Astrocyte (in vitro differentiated cells and primary cell): ENCODE measurements around the gene C5. TPM values are rescaled to one million over a fixed set of nuclear protein-coding genes. Genes with fewer than 3 reads are reported as not detected.
A peak's percentile ranks its signal among the peaks of the same experiment; 100 is the strongest.

Experiments
- DNase-seq: peaks from one replicate; pipeline ENCODE4 v3.0.0-alpha.2; 2010; ENCODE audit warnings: low read depth
- FAIRE-seq: peaks from 2 replicates; lab custom pipeline; 2011; peaks lifted over from hg19 to GRCh38; lab: Jason Lieb, UNC
- H2AFZ ChIP-seq: 2 replicates; pipeline ENCODE4 v1.6.0; 2012; ENCODE audit warnings: low read depth, low read length, inconsistent platforms
- H3K27ac ChIP-seq: 2 replicates; pipeline ENCODE4 v1.5.1; 2011; ENCODE audit warnings: low read depth, low read length, inconsistent platforms
- H3K27me3 ChIP-seq: 2 replicates; pipeline ENCODE4 v1.6.0; 2011; ENCODE audit warnings: low read length, inconsistent platforms; ENCODE audit not compliant: insufficient read depth
- H3K36me3 ChIP-seq: 2 replicates; pipeline ENCODE4 v1.5.1; 2011; ENCODE audit warnings: low read length, inconsistent platforms; ENCODE audit not compliant: insufficient read depth
- H3K4me1 ChIP-seq: 2 replicates; pipeline ENCODE4 v1.5.1; 2011; ENCODE audit warnings: low read length, inconsistent platforms; ENCODE audit not compliant: insufficient read depth
- H3K4me2 ChIP-seq: 2 replicates; pipeline ENCODE4 v1.6.0; 2012; ENCODE audit warnings: low read length, inconsistent platforms
- H3K4me3 ChIP-seq: 2 replicates; pipeline ENCODE4 v1.5.1; 2011; ENCODE audit warnings: low read depth, mild to moderate bottlenecking, low read length, inconsistent platforms; ENCODE audit not compliant: insufficient read depth
- H3K79me2 ChIP-seq: 2 replicates; pipeline ENCODE4 v1.6.0; 2012; ENCODE audit warnings: mild to moderate bottlenecking, low read length, inconsistent platforms; ENCODE audit not compliant: insufficient read depth
- H3K9ac ChIP-seq: 2 replicates; pipeline ENCODE4 v1.6.0; 2012; ENCODE audit warnings: mild to moderate bottlenecking, low read length, inconsistent platforms
- H3K9me3 ChIP-seq: 2 replicates; pipeline ENCODE4 v1.5.1; 2012; ENCODE audit warnings: low read depth, mild to moderate bottlenecking, low read length, inconsistent platforms; ENCODE audit not compliant: insufficient read depth
- H4K20me1 ChIP-seq: 2 replicates; pipeline ENCODE4 v1.6.0; 2012; ENCODE audit warnings: low read length, inconsistent platforms; ENCODE audit not compliant: insufficient read depth
- H3K27ac Mint-ChIP-seq: one replicate; pipeline ENCODE4 v1.8.0; 2021; ENCODE audit warnings: mild to moderate bottlenecking, mixed read lengths; ENCODE audit not compliant: unreplicated experiment
- H3K27me3 Mint-ChIP-seq: one replicate; pipeline ENCODE4 v1.8.0; 2021; ENCODE audit warnings: low read depth, mixed read lengths; ENCODE audit not compliant: unreplicated experiment
- H3K36me3 Mint-ChIP-seq: one replicate; pipeline ENCODE4 v1.8.0; 2021; ENCODE audit warnings: low read depth, mixed read lengths; ENCODE audit not compliant: unreplicated experiment
- H3K4me1 Mint-ChIP-seq: one replicate; pipeline ENCODE4 v1.8.0; 2021; ENCODE audit warnings: low read depth, mixed read lengths; ENCODE audit not compliant: unreplicated experiment
- H3K4me3 Mint-ChIP-seq: one replicate; pipeline ENCODE4 v1.8.0; 2021; ENCODE audit warnings: mild to moderate bottlenecking, moderate library complexity, mixed read lengths; ENCODE audit not compliant: unreplicated experiment
- H3K9me3 Mint-ChIP-seq: one replicate; pipeline ENCODE4 v1.8.0; 2021; ENCODE audit warnings: mild to moderate bottlenecking, mixed read lengths; ENCODE audit not compliant: unreplicated experiment
- CTCF ChIP-seq: IDR thresholded peaks from 2 replicates; pipeline ENCODE4 v1.5.1; 2011; ENCODE audit warnings: low read depth, mild to moderate bottlenecking, inconsistent platforms, low read length, moderate library complexity; ENCODE audit not compliant: insufficient read depth
- EZH2 ChIP-seq: IDR thresholded peaks from 2 replicates; pipeline ENCODE4 v1.6.1; 2012; ENCODE audit warnings: mild to moderate bottlenecking, low read length, inconsistent platforms; ENCODE audit not compliant: insufficient read depth
- total RNA-seq: library from RNA; stranded (reverse); gene quantifications from 2 replicates; pipeline ENCODE4 v1.2.1, GENCODE V29; 2021

The C5 gene
- total RNA-seq, 1 donor from 2014 or later: 1.1 TPM

- peaks cover 4% of the 10 kb centered on the region for H3K36me3 Mint-ChIP-seq
- Histone ChIP-seq H4K20me1 (no peaks in the 10 kb centered on the region), H3K4me2 (no peak overlapping the region), H3K27me3 (no peaks in the 10 kb centered on the region), H3K4me1 (no peaks in the 10 kb centered on the region), H3K27ac (no peak overlapping the region), H3K9ac (no peak overlapping the region), H3K4me3 (no peak overlapping the region), H2AFZ (no peak overlapping the region), H3K79me2 (no peaks in the 10 kb centered on the region), H3K9me3 (no peaks in the 10 kb centered on the region), H3K36me3 (no peaks in the 10 kb centered on the region)
- peaks cover 7% of the 10 kb centered on the region for H3K27me3 Mint-ChIP-seq
- DNase-seq (no peak), FAIRE-seq (no peak)
- TF ChIP-seq EZH2 (no peak), CTCF (no peak)
- no peak overlapping the region for H3K4me3 Mint-ChIP-seq
- no peak overlapping the region for H3K27ac Mint-ChIP-seq
- H3K4me1 Mint-ChIP-seq: no peaks in the 10 kb centered on the region
- peaks cover 5% of the 10 kb centered on the region for H3K9me3 Mint-ChIP-seq
Measured at GRCh38 chr9:121067640-121068039, 17.6 kb upstream of the C5 start.

- Mint-ChIP-seq H3K9me3 (peaks cover 5% of the 10 kb centered on the region), H3K4me3 (no peak overlapping the region), H3K27ac (no peak overlapping the region), H3K4me1 (peaks cover 2% of the 10 kb centered on the region), H3K36me3 (peaks cover 4% of the 10 kb centered on the region), H3K27me3 (peaks cover 5% of the 10 kb centered on the region)
- Histone ChIP-seq H3K36me3 (no peaks in the 10 kb centered on the region), H3K79me2 (no peaks in the 10 kb centered on the region), H3K27ac (no peak overlapping the region), H4K20me1 (no peaks in the 10 kb centered on the region), H3K27me3 (no peaks in the 10 kb centered on the region), H3K9me3 (no peaks in the 10 kb centered on the region), H3K4me1 (no peaks in the 10 kb centered on the region), H3K9ac (no peak overlapping the region), H3K4me2 (no peak overlapping the region), H2AFZ (no peak overlapping the region), H3K4me3 (no peak overlapping the region)
- DNase-seq (no peak), FAIRE-seq (no peak)
- TF ChIP-seq EZH2: no peak
- no peak for TF ChIP-seq CTCF
Measured at GRCh38 chr9:121066850-121067249, 16.8 kb upstream of the C5 start.

- no peaks in the 10 kb centered on the region for H3K9me3 Mint-ChIP-seq
- FAIRE-seq: peak; percentile 85
- no peak overlapping the region for H3K4me3 ChIP-seq
- no peaks in the 10 kb centered on the region for H3K36me3 Mint-ChIP-seq
- H3K9ac ChIP-seq: no peak overlapping the region
- H3K4me1 ChIP-seq: no peaks in the 10 kb centered on the region
- no peak overlapping the region for H2AFZ ChIP-seq
- no peaks in the 10 kb centered on the region for H3K27me3 ChIP-seq
- no peaks in the 10 kb centered on the region for H4K20me1 ChIP-seq
- H3K79me2 ChIP-seq: no peaks in the 10 kb centered on the region
- peaks cover 2% of the 10 kb centered on the region for H3K4me1 Mint-ChIP-seq
- no peaks in the 10 kb centered on the region for H3K9me3 ChIP-seq
- no peak overlapping the region for H3K27ac ChIP-seq
- TF ChIP-seq CTCF (peak; percentile 88), EZH2 (no peak)
- no peak overlapping the region for H3K4me3 Mint-ChIP-seq
- H3K27ac Mint-ChIP-seq: no peak overlapping the region
- H3K4me2 ChIP-seq: no peak overlapping the region
- DNase-seq: peak; percentile 48
- H3K36me3 ChIP-seq: no peaks in the 10 kb centered on the region
- no peaks in the 10 kb centered on the region for H3K27me3 Mint-ChIP-seq
Measured at GRCh38 chr9:121059998-121060636, 10.0 kb upstream of the C5 start.
